ENCODE data around the gene FYCO1. TPM values are rescaled to one million over a fixed set of nuclear protein-coding genes. Genes with fewer than 3 reads are reported as not detected.

Gene FYCO1
- total and polyA plus RNA-seq, 7 experiments from 2014 or later = 0.95 to 27.5 (median 21.5) TPM

DNA sequence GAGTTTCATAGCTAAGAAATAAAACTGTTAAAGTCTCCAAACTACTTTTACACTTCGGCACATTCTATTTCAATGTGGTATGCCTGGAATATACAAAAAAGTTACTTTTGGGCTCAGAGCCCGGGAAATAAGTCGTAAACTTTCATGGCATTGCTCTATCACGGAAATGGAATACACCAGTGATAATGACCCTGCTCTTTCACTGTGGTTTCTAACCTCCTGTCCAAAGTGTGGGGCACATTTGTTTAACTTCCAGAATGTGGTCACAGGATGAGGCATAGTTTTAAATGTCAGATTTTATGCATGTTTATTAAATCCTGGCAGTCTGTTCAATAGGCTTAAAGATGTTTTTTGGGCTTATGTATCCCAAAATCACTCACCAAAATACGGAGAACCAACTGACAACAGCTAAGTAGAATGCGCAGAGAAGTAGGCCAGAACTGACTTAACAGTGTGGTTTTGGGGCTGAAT is 47.3 kb downstream of the FYCO1 start:
- H3K27ac ChIP-seq (ENCODE audit: low read depth, low read length) = no peak overlapping the region
- peaks cover 7 to 87% (median 9%) of the 10 kb centered on the region in 3 experiments for H3K36me3 ChIP-seq (ENCODE audit: control insufficient read depth in 2 of 3, insufficient read depth in 3 of 3, low read length in 3 of 3)
- H3K4me3 ChIP-seq (ENCODE audit: low read length) = no peak overlapping the region
- no peaks in the 10 kb centered on the region for H3K9me3 ChIP-seq (ENCODE audit: control insufficient read depth in 2 of 3, low read length in 3 of 3)
- H3K4me3 Mint-ChIP-seq = peak overlapping the region in 1 of 10 donors; percentile 44
- H3K27ac Mint-ChIP-seq = peak overlapping the region in 1 of 9 donors; percentile 89
- peaks cover 17 to 83% (median 36%) of the 10 kb centered on the region in 7 donors for H3K4me1 Mint-ChIP-seq
- no peaks in the 10 kb centered on the region for H3K27me3 Mint-ChIP-seq
- ChIA-PET POLR2A (no interaction called here), CTCF (interaction anchor here (0.9 to 1.2 kb wide), 2 partner anchors 8 to 130 kb away, joined by 3 to 4 read pairs; no protein-coding TSS in a partner anchor)
- DNase-seq (no peak), ATAC-seq (no peak)
- H3K27me3 ChIP-seq (ENCODE audit: control insufficient read depth in 2 of 2, insufficient read depth in 2 of 2, low read length in 2 of 2) = no peaks in the 10 kb centered on the region
- intact Hi-C loops (cut with micrococcal nuclease) = no loop called here
- H3K36me3 Mint-ChIP-seq = peaks cover 20 to 80% (median 57%) of the 10 kb centered on the region in 5 donors
- peaks cover 19 to 95% of the 10 kb centered on the region in 2 donors for H3K4me1 ChIP-seq (ENCODE audit: control insufficient read depth in 2 of 2, insufficient read depth in 2 of 2, low read length in 2 of 2)
- peaks cover 0 to 5% (median 0%) of the 10 kb centered on the region in 11 donors for H3K9me3 Mint-ChIP-seq

DNA sequence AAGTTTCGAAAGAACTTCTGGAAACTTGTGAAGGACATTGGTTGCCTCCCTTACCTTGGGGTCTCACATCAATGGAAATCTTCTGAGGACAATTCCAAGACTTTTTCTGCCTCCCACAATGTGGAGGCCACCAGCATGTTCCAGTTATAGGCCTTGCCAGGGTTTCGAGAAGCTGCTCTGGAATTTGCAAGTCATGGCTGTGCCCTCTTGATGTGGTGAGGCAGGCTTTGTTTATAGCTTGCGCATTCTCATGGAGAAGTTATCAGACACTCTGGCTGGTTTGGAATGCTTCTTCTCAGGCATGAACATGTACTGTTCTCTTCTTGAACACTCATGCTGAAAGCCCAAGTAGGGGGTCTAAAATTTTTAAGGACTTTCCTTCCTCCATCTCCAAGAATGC is 48.3 kb downstream of the FYCO1 start:
- intact Hi-C loops (cut with micrococcal nuclease) = no loop called here

DNA sequence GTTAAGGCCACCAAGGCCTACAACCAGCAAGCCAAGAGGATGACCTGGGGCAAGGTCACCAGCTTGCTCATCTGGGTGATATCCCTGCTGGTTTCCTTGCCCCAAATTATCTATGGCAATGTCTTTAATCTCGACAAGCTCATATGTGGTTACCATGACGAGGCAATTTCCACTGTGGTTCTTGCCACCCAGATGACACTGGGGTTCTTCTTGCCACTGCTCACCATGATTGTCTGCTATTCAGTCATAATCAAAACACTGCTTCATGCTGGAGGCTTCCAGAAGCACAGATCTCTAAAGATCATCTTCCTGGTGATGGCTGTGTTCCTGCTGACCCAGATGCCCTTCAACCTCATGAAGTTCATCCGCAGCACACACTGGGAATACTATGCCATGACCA is 48.7 kb downstream of the FYCO1 start:
- peak overlapping the region in 2 of 9 donors; percentile 6 to 73 for H3K27ac Mint-ChIP-seq
- intact Hi-C loops (cut with micrococcal nuclease) = no loop called here
- H3K36me3 Mint-ChIP-seq = peaks cover 12 to 73% (median 42%) of the 10 kb centered on the region in 5 donors
- H3K9me3 ChIP-seq (ENCODE audit: control insufficient read depth in 2 of 3, low read length in 3 of 3) = no peaks in the 10 kb centered on the region
- no peaks in the 10 kb centered on the region for H3K27me3 Mint-ChIP-seq
- H3K9me3 Mint-ChIP-seq = peaks cover 0 to 5% (median 0%) of the 10 kb centered on the region in 11 donors
- peaks cover 0 to 72% (median 7%) of the 10 kb centered on the region in 3 experiments for H3K36me3 ChIP-seq (ENCODE audit: control insufficient read depth in 2 of 3, insufficient read depth in 3 of 3, low read length in 3 of 3)
- DNase-seq (no peak), ATAC-seq (no peak)
- peaks cover 28 to 85% (median 51%) of the 10 kb centered on the region in 7 donors for H3K4me1 Mint-ChIP-seq
- CTCF ChIA-PET = interaction anchor here (1.1 to 1.3 kb wide), 3 partner anchors 8 to 131 kb away, joined by 3 to 6 read pairs (median 3); no protein-coding TSS in a partner anchor
- peak overlapping the region in 1 of 10 donors; percentile 82 for H3K4me3 Mint-ChIP-seq
- peaks cover 24 to 98% of the 10 kb centered on the region in 2 donors for H3K4me1 ChIP-seq (ENCODE audit: control insufficient read depth in 2 of 2, insufficient read depth in 2 of 2, low read length in 2 of 2)
- H3K4me3 ChIP-seq (ENCODE audit: low read length) = no peak overlapping the region
- H3K27me3 ChIP-seq (ENCODE audit: control insufficient read depth in 2 of 2, insufficient read depth in 2 of 2, low read length in 2 of 2) = no peaks in the 10 kb centered on the region
- no peak overlapping the region for H3K27ac ChIP-seq (ENCODE audit: low read depth, low read length)
- POLR2A ChIA-PET = no interaction called here

More for the DNA sequence above, 48.3 kb downstream of the FYCO1 start:
- no peaks in the 10 kb centered on the region for H3K27me3 Mint-ChIP-seq
- H3K27me3 ChIP-seq (ENCODE audit: control insufficient read depth in 2 of 2, insufficient read depth in 2 of 2, low read length in 2 of 2) = no peaks in the 10 kb centered on the region
- DNase-seq = no peak
- peaks cover 24 to 98% of the 10 kb centered on the region in 2 donors for H3K4me1 ChIP-seq (ENCODE audit: control insufficient read depth in 2 of 2, insufficient read depth in 2 of 2, low read length in 2 of 2)
- no peak overlapping the region for H3K27ac ChIP-seq (ENCODE audit: low read depth, low read length)
- no peak overlapping the region for H3K4me3 Mint-ChIP-seq
- H3K4me3 ChIP-seq (ENCODE audit: low read length) = no peak overlapping the region
- peaks cover 1 to 77% (median 7%) of the 10 kb centered on the region in 3 experiments for H3K36me3 ChIP-seq (ENCODE audit: control insufficient read depth in 2 of 3, insufficient read depth in 3 of 3, low read length in 3 of 3)
- POLR2A ChIA-PET = no interaction called here
- no peaks in the 10 kb centered on the region for H3K9me3 ChIP-seq (ENCODE audit: control insufficient read depth in 2 of 3, low read length in 3 of 3)
- CTCF ChIA-PET = interaction anchor here (1.2 to 1.3 kb wide), 2 partner anchors 9 to 130 kb away, joined by 3 to 6 read pairs; no protein-coding TSS in a partner anchor
- peak overlapping the region in 1 of 9 donors; percentile 79 for H3K27ac Mint-ChIP-seq
- peaks cover 0 to 5% (median 0%) of the 10 kb centered on the region in 11 donors for H3K9me3 Mint-ChIP-seq
- peaks cover 24 to 84% (median 46%) of the 10 kb centered on the region in 7 donors for H3K4me1 Mint-ChIP-seq
- peaks cover 16 to 74% (median 47%) of the 10 kb centered on the region in 5 donors for H3K36me3 Mint-ChIP-seq
- no peak for ATAC-seq

DNA sequence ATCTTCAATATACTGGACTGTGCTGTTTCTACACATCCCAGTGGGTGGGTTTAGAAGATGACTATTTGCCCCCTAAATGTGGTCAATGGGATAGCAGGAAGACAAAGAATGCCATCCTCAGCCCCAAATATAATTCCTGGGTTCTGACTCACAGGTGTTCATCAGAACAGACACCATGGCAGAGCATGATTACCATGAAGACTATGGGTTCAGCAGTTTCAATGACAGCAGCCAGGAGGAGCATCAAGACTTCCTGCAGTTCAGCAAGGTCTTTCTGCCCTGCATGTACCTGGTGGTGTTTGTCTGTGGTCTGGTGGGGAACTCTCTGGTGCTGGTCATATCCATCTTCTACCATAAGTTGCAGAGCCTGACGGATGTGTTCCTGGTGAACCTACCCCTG is 49.3 kb downstream of the FYCO1 start:
- no peaks in the 10 kb centered on the region for H3K9me3 ChIP-seq (ENCODE audit: control insufficient read depth in 2 of 3, low read length in 3 of 3)
- Mint-ChIP-seq H3K36me3 (peaks cover 8 to 72% (median 38%) of the 10 kb centered on the region in 5 donors), H3K9me3 (peaks cover 0 to 5% (median 0%) of the 10 kb centered on the region in 11 donors), H3K4me1 (peaks cover 28 to 82% (median 45%) of the 10 kb centered on the region in 7 donors), H3K4me3 (peak overlapping the region in 1 of 10 donors; percentile 82), H3K27me3 (no peaks in the 10 kb centered on the region), H3K27ac (peak overlapping the region in 1 of 9 donors; percentile 73)
- H3K4me3 ChIP-seq (ENCODE audit: low read length) = peak overlapping the region; percentile 4
- intact Hi-C loops (cut with micrococcal nuclease) = no loop called here
- peaks cover 24 to 96% of the 10 kb centered on the region in 2 donors for H3K4me1 ChIP-seq (ENCODE audit: control insufficient read depth in 2 of 2, insufficient read depth in 2 of 2, low read length in 2 of 2)
- peaks cover 0 to 66% (median 7%) of the 10 kb centered on the region in 3 experiments for H3K36me3 ChIP-seq (ENCODE audit: control insufficient read depth in 2 of 3, insufficient read depth in 3 of 3, low read length in 3 of 3)
- DNase-seq (no peak), ATAC-seq (no peak)
- POLR2A ChIA-PET = interaction anchor here (1.0 kb wide), 1 partner anchor 145 kb away, joined by 4 read pairs; no protein-coding TSS in a partner anchor
- no peak overlapping the region for H3K27ac ChIP-seq (ENCODE audit: low read depth, low read length)
- CTCF ChIA-PET = interaction anchor here (1.1 to 19.0 kb wide), 5 partner anchors 8 to 134 kb away, joined by 3 to 336 read pairs (median 6); no protein-coding TSS in a partner anchor
- H3K27me3 ChIP-seq (ENCODE audit: control insufficient read depth in 2 of 2, insufficient read depth in 2 of 2, low read length in 2 of 2) = no peaks in the 10 kb centered on the region

DNA sequence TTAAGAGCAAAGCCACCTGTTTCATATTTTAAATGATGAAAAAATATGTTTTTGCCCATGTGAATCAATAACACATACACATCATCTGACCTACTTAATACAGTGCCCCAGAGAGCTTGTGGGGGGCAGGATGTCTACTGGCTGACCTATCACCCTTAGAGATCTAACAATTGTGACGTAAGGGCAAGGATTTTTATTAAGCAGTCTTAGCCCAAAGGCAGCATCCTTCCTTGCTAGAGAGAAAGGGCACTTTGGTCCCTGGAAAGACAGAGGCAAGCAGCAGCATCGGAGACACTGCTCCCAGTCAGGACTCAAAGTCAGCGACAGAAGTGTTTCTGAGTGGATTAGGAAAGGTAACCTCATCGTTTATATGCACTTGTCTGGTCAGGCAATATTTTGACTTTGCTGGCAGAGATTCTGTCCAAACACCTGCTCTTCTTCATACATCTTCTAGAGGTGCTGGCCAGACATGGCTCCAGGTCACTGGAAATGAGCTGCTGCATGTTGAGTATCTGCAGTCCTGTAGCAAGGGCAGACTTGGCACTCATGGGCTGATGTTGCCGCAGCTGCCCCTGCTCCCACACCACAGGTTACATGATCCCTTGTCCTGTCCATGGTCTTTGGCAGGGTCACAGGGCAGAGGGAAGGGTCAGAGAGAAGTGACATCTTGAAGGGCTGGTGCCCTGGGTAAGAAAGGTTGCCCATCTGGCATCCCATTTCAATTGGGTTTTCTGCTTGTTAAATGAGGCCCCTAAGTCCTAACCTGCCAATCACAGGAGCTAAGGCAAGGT is 50.6 kb downstream of the FYCO1 start:
- Mint-ChIP-seq H3K4me3 (peak overlapping the region in 1 of 10 donors; percentile 82), H3K27ac (peak overlapping the region in 2 of 9 donors; percentile 31 to 78), H3K27me3 (no peaks in the 10 kb centered on the region), H3K4me1 (peaks cover 21 to 72% (median 35%) of the 10 kb centered on the region in 7 donors), H3K36me3 (peaks cover 8 to 73% (median 36%) of the 10 kb centered on the region in 5 donors), H3K9me3 (peaks cover 0 to 10% (median 0%) of the 10 kb centered on the region in 11 donors)
- H3K36me3 ChIP-seq (ENCODE audit: control insufficient read depth in 2 of 3, insufficient read depth in 3 of 3, low read length in 3 of 3) = peaks cover 0 to 53% (median 7%) of the 10 kb centered on the region in 3 experiments
- H3K4me1 ChIP-seq (ENCODE audit: control insufficient read depth in 2 of 2, insufficient read depth in 2 of 2, low read length in 2 of 2) = peaks cover 18 to 83% of the 10 kb centered on the region in 2 donors
- no peak for ATAC-seq
- ChIA-PET POLR2A (interaction anchor here (0.7 to 1.0 kb wide), 2 partner anchors 16 to 146 kb away, joined by 3 to 4 read pairs; no protein-coding TSS in a partner anchor), CTCF (interaction anchor here (0.5 to 19.0 kb wide), 3 partner anchors 15 to 136 kb away, joined by 3 to 336 read pairs (median 6); no protein-coding TSS in a partner anchor)
- intact Hi-C loops (cut with micrococcal nuclease) = no loop called here
- H3K27me3 ChIP-seq (ENCODE audit: control insufficient read depth in 2 of 2, insufficient read depth in 2 of 2, low read length in 2 of 2) = no peaks in the 10 kb centered on the region
- H3K4me3 ChIP-seq (ENCODE audit: low read length) = peak overlapping the region; percentile 10
- no peaks in the 10 kb centered on the region for H3K9me3 ChIP-seq (ENCODE audit: control insufficient read depth in 2 of 3, low read length in 3 of 3)
- no peak overlapping the region for H3K27ac ChIP-seq (ENCODE audit: low read depth, low read length)
- DNase-seq = no peak

DNA sequence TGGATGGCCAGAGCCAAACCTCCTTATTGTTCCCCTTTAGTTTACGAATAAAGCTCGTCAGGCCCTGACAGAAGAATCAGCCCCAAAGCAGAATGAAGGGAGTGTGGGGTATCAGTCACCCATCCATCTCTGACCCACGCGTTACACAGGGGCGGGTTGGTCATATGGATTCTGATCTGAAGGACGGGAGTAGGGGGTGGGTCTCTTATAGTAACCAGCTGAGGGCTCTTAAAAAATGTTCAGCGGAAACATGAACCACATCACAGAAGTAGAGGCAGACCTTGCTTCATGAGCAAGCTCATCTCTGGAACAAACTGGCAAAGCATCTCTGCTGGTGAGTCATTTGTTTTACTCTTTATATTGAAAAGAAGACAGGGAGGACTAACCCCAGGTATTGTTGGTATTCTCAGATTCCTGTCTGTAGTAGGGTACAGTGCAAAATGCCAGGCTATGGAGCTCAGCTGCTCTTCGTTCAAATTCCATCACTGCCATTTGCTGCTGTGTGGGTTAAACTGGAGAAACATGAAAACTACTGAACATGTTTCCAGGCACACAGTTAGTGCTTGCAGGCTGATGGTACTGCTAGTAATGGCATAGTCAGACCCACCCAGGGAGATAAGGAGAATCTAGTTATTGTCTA is 52.3 kb downstream of the FYCO1 start, which contains the start of gene CXCR6:
CXCR6 (plus strand) TSS at position 258 of the 640 bp plus-strand sequence. CDS start 3,018 bp downstream, outside the sequence.
- intact Hi-C loops (cut with micrococcal nuclease) = loop anchor here (1.0 to 2.0 kb wide), 4 partner anchors 19 to 136 kb away; partner anchors contain the start of gene FYCO1 (in 1 of the 2)
- H3K27ac Mint-ChIP-seq = peak within 1 kb of the TSS in 6 of 9 donors; percentile 6 to 79 (median 52)
- peak within 1 kb of the TSS in 9 of 10 donors; percentile 9 to 82 (median 37) for H3K4me3 Mint-ChIP-seq
- ChIA-PET CTCF (interaction anchor here (0.5 to 19.0 kb wide), 4 partner anchors 31 to 414 kb away, joined by 3 to 336 read pairs (median 3); no protein-coding TSS in a partner anchor), POLR2A (interaction anchor here (0.6 to 4.0 kb wide), 2 partner anchors 135 to 138 kb away, joined by 3 to 17 read pairs; no protein-coding TSS in a partner anchor)
- ATAC-seq (peak; percentile 67), DNase-seq (peak in 8 of 9 donors; percentile 31 to 59 (median 42))
- peaks cover 0 to 36% (median 7%) of the 10 kb centered on the region in 3 experiments for H3K36me3 ChIP-seq (ENCODE audit: control insufficient read depth in 2 of 3, insufficient read depth in 3 of 3, low read length in 3 of 3)
- peak within 1 kb of the TSS; percentile 29 for H3K4me3 ChIP-seq (ENCODE audit: low read length)
- H3K4me1 ChIP-seq (ENCODE audit: control insufficient read depth in 2 of 2, insufficient read depth in 2 of 2, low read length in 2 of 2) = peaks cover 19 to 76% of the 10 kb centered on the region in 2 donors
- no peaks in the 10 kb centered on the region for H3K9me3 ChIP-seq (ENCODE audit: control insufficient read depth in 2 of 3, low read length in 3 of 3)
- peaks cover 22 to 78% (median 39%) of the 10 kb centered on the region in 7 donors for H3K4me1 Mint-ChIP-seq
- no peaks in the 10 kb centered on the region for H3K27me3 Mint-ChIP-seq
- H3K9me3 Mint-ChIP-seq = peaks cover 0 to 10% (median 0%) of the 10 kb centered on the region in 11 donors
- H3K27me3 ChIP-seq (ENCODE audit: control insufficient read depth in 2 of 2, insufficient read depth in 2 of 2, low read length in 2 of 2) = no peaks in the 10 kb centered on the region
- no peak within 1 kb of the TSS for H3K27ac ChIP-seq (ENCODE audit: low read depth, low read length)
- H3K36me3 Mint-ChIP-seq = peaks cover 3 to 67% (median 32%) of the 10 kb centered on the region in 5 donors

All from naive thymus-derived CD4-positive, alpha-beta T cell (primary cell).